Neural cell (in vitro differentiated cells): ENCODE results near the gene COL4A1. TPM values are rescaled to one million over a fixed set of nuclear protein-coding genes. Genes with fewer than 3 reads are reported as not detected.

Source experiments
- H2AFZ ChIP-seq: fragments of 200-600, 300-800 bp; sonication (generic), shearing (Covaris generic); 2 replicates; pipeline ENCODE4 v1.6.0; 2014; ENCODE audit warnings: low read depth, mild to moderate bottlenecking, antibody characterized with exemption, low read length, moderate library complexity
- H3F3A ChIP-seq: fragments of 200-600 bp; shearing (Covaris generic); 2 replicates; pipeline ENCODE4 v1.6.1; 2016; ENCODE audit warnings: mild to moderate bottlenecking, moderate library complexity, mixed read lengths, antibody characterized with exemption, low read length; ENCODE audit not compliant: insufficient read depth, poor library complexity, severe bottlenecking
- H3K27ac ChIP-seq: fragments of 200-600, 300-800 bp; sonication (generic), shearing (Covaris generic); 2 replicates; pipeline ENCODE4 v1.5.1; 2014; ENCODE audit warnings: mild to moderate bottlenecking, low read length, moderate library complexity
- H3K27me3 ChIP-seq: fragments of 300-800, 200-600 bp; sonication (generic), shearing (Covaris generic); 2 replicates; pipeline ENCODE4 v1.6.0; 2014; ENCODE audit warnings: mild to moderate bottlenecking, low read depth, low read length, moderate library complexity; ENCODE audit not compliant: insufficient read depth
- H3K36me3 ChIP-seq: fragments of 300-800, 200-600 bp; sonication (generic), shearing (Covaris generic); 2 replicates; pipeline ENCODE4 v1.5.1; 2014; ENCODE audit warnings: mild to moderate bottlenecking, antibody characterized with exemption, low read length, moderate library complexity; ENCODE audit not compliant: insufficient read depth
- H3K4me2 ChIP-seq: fragments of 300-800, 200-600 bp; sonication (generic), shearing (Covaris generic); 2 replicates; pipeline ENCODE4 v1.6.0; 2014; ENCODE audit warnings: mild to moderate bottlenecking, low read length
- H3K4me3 ChIP-seq: fragments of 300-800, 200-600 bp; sonication (generic), shearing (Covaris generic); 2 replicates; pipeline ENCODE4 v1.5.1; 2014; ENCODE audit warnings: mild to moderate bottlenecking, low read length, moderate library complexity
- H3K79me2 ChIP-seq: fragments of 200-600 bp; shearing (Covaris generic); replicated peaks from 2 replicates; pipeline ENCODE4 v1.6.0; 2014; ENCODE audit warnings: mild to moderate bottlenecking, low read length, moderate library complexity; ENCODE audit not compliant: insufficient read depth
- H3K9ac ChIP-seq: fragments of 300-800, 200-600 bp; sonication (generic), shearing (Covaris generic); 2 replicates; pipeline ENCODE4 v1.6.1; 2016; ENCODE audit warnings: mild to moderate bottlenecking, low read length, mixed read lengths
- H3K9me2 ChIP-seq: fragments of 200-600 bp; shearing (Covaris generic); 2 replicates; pipeline ENCODE4 v1.6.1; 2016; ENCODE audit warnings: mild to moderate bottlenecking, low read length, mixed read lengths; ENCODE audit not compliant: insufficient read depth
- H3K9me3 ChIP-seq: fragments of 200-600, 300-800 bp; sonication (generic), shearing (Covaris generic); 2 replicates; pipeline ENCODE4 v1.6.1; 2016; ENCODE audit warnings: mild to moderate bottlenecking, mixed run types, low read length, moderate library complexity, mixed read lengths
- H4K20me1 ChIP-seq: fragments of 200-600 bp; shearing (Covaris generic); 2 replicates; pipeline ENCODE4 v1.6.1; 2016; ENCODE audit warnings: mild to moderate bottlenecking, mixed run types; ENCODE audit not compliant: insufficient read depth
- EP300 ChIP-seq: fragments of 450-650 bp; conservative IDR thresholded peaks from 2 replicates; pipeline ENCODE4 v1.6.1; 2014; ENCODE audit warnings: antibody characterized with exemption, mild to moderate bottlenecking, moderate library complexity; ENCODE audit not compliant: poor library complexity, severe bottlenecking
- EZH2 ChIP-seq: fragments of 200-600, 300-800 bp; shearing (Covaris generic), sonication (generic); IDR thresholded peaks from 2 replicates; pipeline ENCODE4 v1.6.1; 2014; ENCODE audit warnings: antibody characterized with exemption, low read length, borderline replicate concordance, mild to moderate bottlenecking; ENCODE audit not compliant: insufficient read depth, poor library complexity, severe bottlenecking
- MXI1 ChIP-seq: fragments of 450-650 bp; conservative IDR thresholded peaks from 2 replicates; pipeline ENCODE4 v1.6.1; 2014; ENCODE audit warnings: antibody characterized with exemption, mild to moderate bottlenecking; ENCODE audit not compliant: poor library complexity, severe bottlenecking
- POLR2AphosphoS5 ChIP-seq: IDR thresholded peaks from 2 replicates; pipeline ENCODE4 v1.6.1; 2012
- RAD21 ChIP-seq: fragments of 450-650 bp; conservative IDR thresholded peaks from 2 replicates; pipeline ENCODE4 v1.6.1; 2014; ENCODE audit warnings: antibody characterized with exemption, mild to moderate bottlenecking, moderate library complexity
- TAF1 ChIP-seq: IDR thresholded peaks from 2 replicates; pipeline ENCODE4 v1.6.1; 2012; ENCODE audit warnings: low read depth
- polyA plus RNA-seq: library from polyadenylated mRNA; depleted of rRNA; stranded (reverse); fragments of >200 nt; gene quantifications from 2 replicates; pipeline ENCODE4 v1.2.3, GENCODE V29; 2014
- TF ChIP-seq, protein P1 (sequence below): IDR thresholded peaks from 2 replicates; pipeline ENCODE4 v1.6.1; 2012; ENCODE audit warnings: borderline replicate concordance
- TF ChIP-seq, protein P2 (sequence below): fragments of 450-650 bp; IDR thresholded peaks from 2 replicates; pipeline ENCODE4 v1.5.1; 2014; ENCODE audit warnings: antibody characterized with exemption, mild to moderate bottlenecking, moderate library complexity; ENCODE audit not compliant: poor library complexity, severe bottlenecking

Gene COL4A1
- polyA plus RNA-seq, 1 donor from 2014 or later, result 13.1 TPM

DNA sequence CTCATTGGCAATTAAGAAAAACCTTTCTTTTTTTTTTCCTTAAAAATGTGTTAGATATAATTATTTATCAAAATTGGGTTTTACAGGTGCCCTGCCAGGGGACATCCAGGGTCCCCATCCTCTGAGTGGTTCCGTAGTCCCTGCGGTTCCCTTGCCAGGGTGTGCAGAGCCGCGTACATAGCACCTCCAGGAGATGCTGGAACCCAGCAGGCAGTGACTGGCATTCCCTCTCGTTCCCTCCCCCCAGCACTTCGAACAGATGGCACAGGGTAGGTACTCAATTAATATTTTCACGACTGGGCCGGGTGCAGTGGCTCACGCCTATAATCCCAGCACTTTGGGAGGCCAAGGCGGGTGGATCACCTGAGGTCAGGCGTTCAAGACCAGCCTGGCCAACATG lies 82.0 kb downstream of the COL4A1 start:
- Histone ChIP-seq H3K4me2 (no peak overlapping the region), H3F3A (no peaks in the 10 kb centered on the region), H2AFZ (no peak overlapping the region), H3K9me3 (no peaks in the 10 kb centered on the region), H3K9ac (no peak overlapping the region), H3K27me3 (no peaks in the 10 kb centered on the region), H4K20me1 (no peaks in the 10 kb centered on the region), H3K27ac (no peak overlapping the region), H3K4me3 (no peak overlapping the region), H3K9me2 (no peaks in the 10 kb centered on the region), H3K36me3 (no peaks in the 10 kb centered on the region), H3K79me2 (no peaks in the 10 kb centered on the region)
- no peak for TF ChIP-seq POLR2AphosphoS5

DNA sequence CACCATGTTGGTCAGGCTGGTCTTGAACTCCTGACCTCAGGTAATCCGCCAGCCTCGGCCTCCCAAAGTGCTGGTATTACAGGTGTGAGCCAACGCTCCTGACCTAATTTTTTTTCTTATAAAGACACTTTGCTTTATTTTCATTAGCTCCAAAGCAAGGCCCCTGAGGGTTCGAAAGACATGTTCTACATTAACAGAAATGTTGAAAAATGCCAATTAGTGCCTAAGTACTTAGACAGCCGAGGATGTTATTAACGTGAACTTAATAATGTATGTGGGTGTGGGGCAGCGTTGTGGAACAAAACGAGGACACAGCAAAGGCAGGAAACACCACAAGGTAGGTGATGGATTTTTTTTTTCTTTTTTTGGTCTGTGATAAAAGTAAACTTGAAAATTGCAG lies 82.4 kb downstream of the COL4A1 start:
- Histone ChIP-seq H3K36me3 (no peaks in the 10 kb centered on the region), H3K4me3 (no peak overlapping the region), H3K4me2 (no peak overlapping the region), H3K9ac (no peak overlapping the region), H2AFZ (no peak overlapping the region), H4K20me1 (no peaks in the 10 kb centered on the region), H3K27ac (no peak overlapping the region), H3K27me3 (no peaks in the 10 kb centered on the region), H3K9me3 (no peaks in the 10 kb centered on the region), H3F3A (no peaks in the 10 kb centered on the region), H3K79me2 (no peaks in the 10 kb centered on the region), H3K9me2 (no peaks in the 10 kb centered on the region)
- TF ChIP-seq TAF1, result no peak
- TF ChIP-seq, protein P1, sequence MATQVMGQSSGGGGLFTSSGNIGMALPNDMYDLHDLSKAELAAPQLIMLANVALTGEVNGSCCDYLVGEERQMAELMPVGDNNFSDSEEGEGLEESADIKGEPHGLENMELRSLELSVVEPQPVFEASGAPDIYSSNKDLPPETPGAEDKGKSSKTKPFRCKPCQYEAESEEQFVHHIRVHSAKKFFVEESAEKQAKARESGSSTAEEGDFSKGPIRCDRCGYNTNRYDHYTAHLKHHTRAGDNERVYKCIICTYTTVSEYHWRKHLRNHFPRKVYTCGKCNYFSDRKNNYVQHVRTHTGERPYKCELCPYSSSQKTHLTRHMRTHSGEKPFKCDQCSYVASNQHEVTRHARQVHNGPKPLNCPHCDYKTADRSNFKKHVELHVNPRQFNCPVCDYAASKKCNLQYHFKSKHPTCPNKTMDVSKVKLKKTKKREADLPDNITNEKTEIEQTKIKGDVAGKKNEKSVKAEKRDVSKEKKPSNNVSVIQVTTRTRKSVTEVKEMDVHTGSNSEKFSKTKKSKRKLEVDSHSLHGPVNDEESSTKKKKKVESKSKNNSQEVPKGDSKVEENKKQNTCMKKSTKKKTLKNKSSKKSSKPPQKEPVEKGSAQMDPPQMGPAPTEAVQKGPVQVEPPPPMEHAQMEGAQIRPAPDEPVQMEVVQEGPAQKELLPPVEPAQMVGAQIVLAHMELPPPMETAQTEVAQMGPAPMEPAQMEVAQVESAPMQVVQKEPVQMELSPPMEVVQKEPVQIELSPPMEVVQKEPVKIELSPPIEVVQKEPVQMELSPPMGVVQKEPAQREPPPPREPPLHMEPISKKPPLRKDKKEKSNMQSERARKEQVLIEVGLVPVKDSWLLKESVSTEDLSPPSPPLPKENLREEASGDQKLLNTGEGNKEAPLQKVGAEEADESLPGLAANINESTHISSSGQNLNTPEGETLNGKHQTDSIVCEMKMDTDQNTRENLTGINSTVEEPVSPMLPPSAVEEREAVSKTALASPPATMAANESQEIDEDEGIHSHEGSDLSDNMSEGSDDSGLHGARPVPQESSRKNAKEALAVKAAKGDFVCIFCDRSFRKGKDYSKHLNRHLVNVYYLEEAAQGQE, result no peak
- no peak for TF ChIP-seq EP300

DNA sequence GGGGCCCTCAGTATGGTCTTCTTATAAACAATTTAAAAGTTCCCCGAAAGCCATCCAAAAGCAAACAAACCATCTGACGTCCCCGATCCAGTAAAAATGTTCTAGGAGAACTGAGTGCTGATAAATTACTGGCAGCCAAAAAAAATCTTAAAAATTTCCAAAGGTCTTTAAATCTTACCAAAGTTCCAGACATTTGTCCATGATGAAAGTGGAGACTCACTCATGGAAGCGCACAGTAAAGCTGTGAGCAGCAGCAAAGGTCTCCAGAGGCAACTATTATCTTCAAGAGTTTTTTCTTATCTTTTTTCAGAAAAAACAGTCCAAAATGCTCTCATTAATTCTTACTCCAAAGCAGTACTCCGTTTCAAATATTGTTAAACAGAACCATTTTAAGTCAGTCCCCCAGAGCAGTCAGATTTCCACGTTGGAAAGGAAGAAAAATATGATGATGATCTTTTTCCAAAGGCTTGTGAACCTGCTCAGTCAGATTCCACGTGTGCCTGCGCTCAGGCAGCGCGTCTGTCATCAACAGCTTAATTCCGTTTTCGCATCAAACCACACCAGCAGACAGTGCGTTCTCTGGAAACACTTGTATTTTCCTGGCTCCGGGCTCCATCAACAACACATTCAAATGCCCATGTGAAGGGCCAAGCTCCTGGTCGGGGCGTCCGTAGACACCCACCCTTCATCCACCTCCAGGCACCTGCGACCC lies 85.4 kb downstream of the COL4A1 start:
- no peaks in the 10 kb centered on the region for H3K79me2 ChIP-seq
- H4K20me1 ChIP-seq, result no peaks in the 10 kb centered on the region
- no peak overlapping the region for H2AFZ ChIP-seq
- H3K36me3 ChIP-seq, result no peaks in the 10 kb centered on the region
- H3F3A ChIP-seq, result no peaks in the 10 kb centered on the region
- H3K27ac ChIP-seq, result no peak overlapping the region
- H3K4me3 ChIP-seq, result no peak overlapping the region
- no peak overlapping the region for H3K4me2 ChIP-seq
- H3K9me2 ChIP-seq, result no peaks in the 10 kb centered on the region
- no peaks in the 10 kb centered on the region for H3K9me3 ChIP-seq
- H3K9ac ChIP-seq, result no peak overlapping the region
- TF ChIP-seq TAF1 (no peak), POLR2AphosphoS5 (no peak), EZH2 (no peak), RAD21 (no peak), EP300 (no peak), MXI1 (no peak)
- TF ChIP-seq, protein P2, sequence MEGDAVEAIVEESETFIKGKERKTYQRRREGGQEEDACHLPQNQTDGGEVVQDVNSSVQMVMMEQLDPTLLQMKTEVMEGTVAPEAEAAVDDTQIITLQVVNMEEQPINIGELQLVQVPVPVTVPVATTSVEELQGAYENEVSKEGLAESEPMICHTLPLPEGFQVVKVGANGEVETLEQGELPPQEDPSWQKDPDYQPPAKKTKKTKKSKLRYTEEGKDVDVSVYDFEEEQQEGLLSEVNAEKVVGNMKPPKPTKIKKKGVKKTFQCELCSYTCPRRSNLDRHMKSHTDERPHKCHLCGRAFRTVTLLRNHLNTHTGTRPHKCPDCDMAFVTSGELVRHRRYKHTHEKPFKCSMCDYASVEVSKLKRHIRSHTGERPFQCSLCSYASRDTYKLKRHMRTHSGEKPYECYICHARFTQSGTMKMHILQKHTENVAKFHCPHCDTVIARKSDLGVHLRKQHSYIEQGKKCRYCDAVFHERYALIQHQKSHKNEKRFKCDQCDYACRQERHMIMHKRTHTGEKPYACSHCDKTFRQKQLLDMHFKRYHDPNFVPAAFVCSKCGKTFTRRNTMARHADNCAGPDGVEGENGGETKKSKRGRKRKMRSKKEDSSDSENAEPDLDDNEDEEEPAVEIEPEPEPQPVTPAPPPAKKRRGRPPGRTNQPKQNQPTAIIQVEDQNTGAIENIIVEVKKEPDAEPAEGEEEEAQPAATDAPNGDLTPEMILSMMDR, result no peak
- TF ChIP-seq, protein P1, result no peak
- H3K27me3 ChIP-seq, result no peaks in the 10 kb centered on the region
